Cardiac septum (tissue), 1 donor: ENCODE results near the gene RAB27A. TPM values are rescaled to one million over a fixed set of nuclear protein-coding genes. Genes with fewer than 3 reads are reported as not detected.
"Not testable (repeated sequence)": the region's sequence is repeated elsewhere in the genome, so short reads cannot be mapped to it uniquely, and the experiment has no call there.

Experiments
- DNase-seq: peaks from one replicate; pipeline ENCODE4 v3.0.0-alpha.2; 2020; ENCODE audit warnings: low spot score
- intact Hi-C: fragments of 100-400 bp; cut with DNase I; formaldehyde crosslinking; loops from one replicate; pipeline ENCODE4 v1.14.0; 2022
- total RNA-seq: library from RNA; stranded (reverse); fragmentation: NEBNext Ultra II Directional; extraction: Animal tissue kit (Norgen Biotek cat#: 25700); gene quantifications from one replicate; pipeline ENCODE4 v1.2.1, GENCODE V29; 2021
- donor health status: DM: no; HTN: no; CAD: no.

RAB27A gene
- total RNA-seq, 1 donor from 2014 or later = 7.1 TPM

- intact Hi-C loops = no loop called here
- no peak for DNase-seq
Measured at GRCh38 chr15:55283379-55284147, 6.0 kb downstream of the RAB27A start.

- no peak for DNase-seq
- intact Hi-C loops = no loop called here
Measured at GRCh38 chr15:55282284-55282833, 7.3 kb downstream of the RAB27A start.

- DNase-seq = no peak
- intact Hi-C loops = no loop called here
Measured at GRCh38 chr15:55281517-55282228, 7.9 kb downstream of the RAB27A start.

- intact Hi-C loops = not testable (repeated sequence)
Measured at GRCh38 chr15:55280589-55280988, 9.0 kb downstream of the RAB27A start.

GRCh38 chr15:55279746-55280351 lies 9.8 kb downstream of the RAB27A start:
- DNase-seq = no peak
- intact Hi-C loops = no loop called here

More at GRCh38 chr15:55280589-55280988, 9.0 kb downstream of the RAB27A start:
- DNase-seq = not testable (repeated sequence)

- DNase-seq = no peak
- intact Hi-C loops = no loop called here
Measured at GRCh38 chr15:55279100-55279745, 10.4 kb downstream of the RAB27A start.

GRCh38 chr15:55277715-55278114 lies 11.9 kb downstream of the RAB27A start:
- intact Hi-C loops = no loop called here
- DNase-seq = no peak

GRCh38 chr15:55277116-55277564 lies 12.5 kb downstream of the RAB27A start:
- no peak for DNase-seq
- intact Hi-C loops = no loop called here

GRCh38 chr15:55276324-55276723 lies 13.3 kb downstream of the RAB27A start:
- intact Hi-C loops = no loop called here
- DNase-seq = no peak

GRCh38 chr15:55270291-55270690 lies 19.3 kb downstream of the RAB27A start:
- DNase-seq = no peak
- intact Hi-C loops = no loop called here

GRCh38 chr15:55268176-55268695 lies 21.4 kb downstream of the RAB27A start:
- DNase-seq = no peak
- intact Hi-C loops = no loop called here

GRCh38 chr15:55267401-55268175 lies 22.0 kb downstream of the RAB27A start:
- DNase-seq = peak; percentile 85
- intact Hi-C loops = no loop called here

- DNase-seq = no peak
- intact Hi-C loops = no loop called here
Measured at GRCh38 chr15:55266547-55266946, 23.1 kb downstream of the RAB27A start.

GRCh38 chr15:55260562-55261131 lies 29.0 kb downstream of the RAB27A start:
- no peak for DNase-seq
- intact Hi-C loops = no loop called here

GRCh38 chr15:55257938-55258337 lies 31.7 kb downstream of the RAB27A start:
- no peak for DNase-seq
- intact Hi-C loops = no loop called here

- intact Hi-C loops = no loop called here
- no peak for DNase-seq
Measured at GRCh38 chr15:55257012-55257670, 32.5 kb downstream of the RAB27A start.

GRCh38 chr15:55256281-55257011 lies 33.2 kb downstream of the RAB27A start:
- no peak for DNase-seq
- intact Hi-C loops = no loop called here
